GM18526 (cell line): ENCODE results near the gene PPP2R2B.

Experiments used
- POLR2A ChIP-seq: IDR thresholded peaks from 3 replicates; pipeline ENCODE4 v1.6.1; 2011; ENCODE audit not compliant: insufficient read length; ENCODE audit errors: extremely low read depth

PPP2R2B gene

DNA sequence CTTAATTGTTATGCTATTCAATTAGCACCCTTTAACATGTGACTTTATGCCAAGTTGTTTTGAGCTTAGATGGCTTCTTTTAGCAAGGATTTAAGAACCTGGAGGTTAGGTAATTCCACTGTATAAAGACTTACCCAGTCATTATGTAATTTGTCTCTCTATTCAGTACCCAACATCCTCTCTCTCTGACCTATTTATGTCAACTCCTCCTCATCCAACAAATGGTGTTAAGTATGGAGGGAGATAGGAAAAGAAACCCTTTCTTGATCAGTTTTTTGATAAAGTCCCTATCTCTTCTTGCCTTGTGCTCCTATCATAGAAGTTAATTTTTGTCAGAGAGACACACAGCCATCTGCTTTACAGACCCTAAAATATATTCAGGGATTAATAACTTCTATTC lies 181.3 kb downstream of the PPP2R2B start:
- TF ChIP-seq POLR2A: no peak

DNA sequence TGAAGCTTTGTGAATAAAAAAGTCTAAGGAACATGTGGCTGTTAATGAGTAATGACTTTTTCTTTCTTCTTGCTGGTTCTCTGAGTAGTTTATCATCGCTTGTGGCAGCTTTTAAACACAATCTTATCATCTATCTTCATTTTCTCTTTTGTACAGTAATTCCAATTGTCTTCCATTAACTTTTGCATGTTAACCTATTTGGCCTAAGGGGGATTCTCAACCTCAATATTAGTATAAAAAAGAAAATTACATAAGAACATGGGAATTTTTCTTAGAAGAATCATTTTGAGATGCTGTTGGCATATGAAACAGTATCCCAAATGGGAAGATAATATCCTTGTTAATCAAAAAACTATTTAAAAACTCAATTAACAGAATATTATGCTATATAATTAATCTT lies 182.9 kb downstream of the PPP2R2B start:
- TF ChIP-seq POLR2A: no peak

DNA sequence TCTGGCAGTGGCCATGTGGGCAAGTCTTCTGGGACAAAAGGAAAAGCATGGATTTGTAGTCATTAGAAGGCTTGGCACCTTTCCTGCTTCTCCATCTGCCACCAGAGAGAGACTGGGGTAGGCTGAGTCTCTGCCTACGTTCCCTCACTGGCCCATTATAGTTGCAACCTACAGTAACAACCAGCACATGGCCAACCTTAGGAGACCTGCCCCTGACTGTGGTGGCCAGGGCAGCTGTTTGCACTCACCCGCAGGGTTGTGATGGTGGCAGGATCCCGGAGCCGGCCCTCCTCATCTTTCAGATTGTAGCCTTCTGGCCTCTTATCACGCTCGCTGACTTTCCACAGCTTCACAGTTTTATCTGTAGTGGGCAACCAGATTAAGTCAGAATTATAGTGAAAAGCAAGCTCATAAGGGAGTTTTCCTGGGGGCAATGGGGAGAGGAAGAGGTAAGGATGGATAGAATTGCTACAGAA lies 187.6 kb downstream of the PPP2R2B start:
- TF ChIP-seq POLR2A: no peak

DNA sequence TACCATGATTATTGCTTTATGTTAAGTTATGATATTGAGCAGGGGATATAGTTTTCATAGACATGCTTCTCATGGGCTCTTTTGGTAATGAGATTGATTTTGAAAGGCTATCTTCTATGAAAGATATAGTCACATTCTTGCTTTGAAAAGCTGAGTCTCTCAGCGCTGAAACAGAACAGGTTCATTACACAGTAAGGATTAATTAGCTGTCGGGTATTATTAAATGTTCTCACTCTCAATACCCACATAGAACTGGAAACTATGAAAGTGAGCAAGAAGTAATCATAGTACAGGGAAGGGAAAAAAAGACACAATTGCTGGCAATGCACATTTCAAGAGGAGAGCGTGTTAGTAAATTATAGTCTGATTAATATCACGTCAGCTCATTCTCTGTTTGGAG lies 190.9 kb downstream of the PPP2R2B start:
- no peak for TF ChIP-seq POLR2A

DNA sequence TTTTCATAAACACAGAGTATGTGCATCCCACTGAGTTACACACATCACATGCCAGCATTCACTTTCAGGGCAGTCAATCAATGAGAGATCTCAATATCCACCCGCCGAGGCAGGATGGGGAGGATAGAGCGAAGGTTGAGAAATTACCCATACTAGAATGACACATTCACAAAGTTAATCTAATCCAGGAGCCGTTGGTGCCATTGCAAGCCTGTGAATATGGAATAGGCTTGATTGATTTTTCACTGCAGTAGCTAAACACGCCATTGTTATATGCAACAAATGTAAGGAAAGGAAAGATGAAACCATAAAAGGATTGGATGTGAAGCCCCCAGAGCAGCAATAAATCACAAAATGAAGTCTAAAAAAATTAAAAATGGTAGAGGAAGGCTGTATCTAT lies 194.7 kb downstream of the PPP2R2B start:
- TF ChIP-seq POLR2A: no peak

DNA sequence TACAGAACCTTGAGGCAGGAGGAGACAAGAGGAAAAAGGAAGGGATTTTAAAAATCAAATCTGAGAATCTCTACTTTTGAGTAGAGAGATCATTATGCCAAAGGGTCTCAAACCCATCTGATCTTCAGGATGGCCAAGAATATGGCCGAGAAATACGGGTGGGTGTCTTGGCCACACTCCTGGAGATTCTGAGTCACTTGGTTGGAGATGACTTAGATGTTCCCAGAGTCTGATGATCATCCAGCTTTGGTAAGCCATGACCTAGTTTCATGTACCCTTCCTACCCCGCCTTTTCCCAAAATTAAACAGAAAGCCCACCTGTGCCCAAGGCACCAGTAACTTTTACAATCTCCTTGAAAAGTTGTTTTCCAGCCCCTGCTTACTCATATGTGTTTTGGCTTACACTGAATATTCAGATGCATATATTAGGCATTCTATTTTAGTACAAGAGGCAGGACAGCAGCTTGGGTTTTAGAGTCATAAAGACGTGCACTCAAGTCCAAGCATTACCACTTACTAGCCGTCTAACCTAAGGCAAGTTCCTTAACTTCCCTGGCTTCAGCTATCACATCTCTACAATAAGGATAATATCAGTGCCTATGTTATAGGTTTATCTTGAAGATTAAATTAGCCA lies 195.5 kb downstream of the PPP2R2B start:
- no peak for TF ChIP-seq POLR2A

DNA sequence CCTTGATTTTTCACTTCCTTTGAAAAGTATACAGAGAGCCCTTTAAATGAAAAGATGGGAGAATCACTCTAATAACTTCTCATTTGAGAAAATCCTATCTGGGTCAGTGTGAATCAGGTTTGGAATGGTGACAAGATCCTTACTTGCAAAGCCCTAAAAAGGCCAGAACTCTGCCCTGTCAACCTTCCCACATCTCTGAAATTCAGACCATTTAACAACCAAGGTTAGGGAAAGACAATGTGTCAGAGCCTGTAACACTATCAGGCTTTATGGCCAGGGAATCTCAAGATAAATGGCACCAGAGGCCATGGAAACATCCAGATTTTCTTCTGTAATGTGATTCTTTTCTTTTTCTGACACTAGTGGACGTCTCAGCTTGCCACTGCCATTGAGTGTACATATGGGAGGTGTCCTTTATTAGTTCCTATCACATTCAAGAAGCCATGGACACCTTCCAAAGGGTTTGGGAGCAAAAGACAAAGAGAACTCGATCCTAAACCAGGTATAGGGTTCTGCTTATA lies 196.9 kb downstream of the PPP2R2B start:
- TF ChIP-seq POLR2A: no peak

DNA sequence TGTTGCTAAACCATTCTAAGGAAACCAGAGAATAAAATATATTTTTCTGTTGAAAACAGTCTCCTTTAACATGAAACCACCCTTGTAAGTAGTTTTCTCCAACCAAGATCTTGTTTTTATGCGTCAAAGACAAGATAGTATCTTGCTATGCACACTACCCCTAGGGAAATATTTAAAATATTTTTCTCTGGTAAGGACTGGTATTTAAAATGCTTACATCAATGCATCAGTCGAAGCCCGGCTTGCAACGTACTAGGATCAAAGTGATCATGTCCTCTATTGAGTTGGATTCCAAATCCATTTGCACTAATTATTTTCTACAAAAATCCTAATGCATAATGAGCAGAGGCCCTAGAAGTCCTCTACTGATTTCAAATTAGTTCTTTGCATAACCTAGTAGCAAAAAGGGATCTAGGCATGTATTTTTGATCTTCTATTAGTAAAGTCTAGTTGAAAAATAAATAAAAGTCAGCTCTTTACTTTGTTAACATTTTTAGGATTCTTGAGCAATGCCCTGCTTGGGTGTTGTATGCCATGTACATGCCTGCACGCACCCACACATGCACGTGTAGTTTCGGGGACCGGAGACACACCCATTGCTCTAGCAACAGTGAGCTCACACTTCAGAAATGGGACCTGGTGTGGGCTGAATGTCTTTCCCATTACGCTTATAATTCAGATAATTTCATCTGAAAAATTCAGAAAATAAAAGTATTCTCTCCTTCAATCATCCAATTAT lies 197.5 kb downstream of the PPP2R2B start:
- no peak for TF ChIP-seq POLR2A

DNA sequence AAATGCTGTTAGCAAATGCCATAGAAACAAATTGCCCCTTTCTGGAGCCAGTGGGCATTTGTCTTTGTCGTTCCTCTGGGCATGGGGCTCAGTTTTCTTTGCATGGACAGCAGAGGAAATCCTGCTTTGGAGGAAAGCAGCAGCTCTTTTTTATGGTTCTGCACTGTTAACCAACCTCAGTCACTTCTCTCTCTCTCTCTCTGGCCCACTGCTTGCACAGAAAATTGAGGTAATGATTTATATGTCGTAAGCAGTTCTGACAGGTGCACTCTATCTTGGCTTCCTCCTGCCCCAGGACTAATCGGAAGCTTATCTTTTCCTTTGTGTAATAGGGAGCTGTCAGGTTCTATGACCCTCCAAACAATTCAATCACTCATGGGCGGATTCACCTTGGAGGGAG lies 202.9 kb downstream of the PPP2R2B start:
- no peak for TF ChIP-seq POLR2A

DNA sequence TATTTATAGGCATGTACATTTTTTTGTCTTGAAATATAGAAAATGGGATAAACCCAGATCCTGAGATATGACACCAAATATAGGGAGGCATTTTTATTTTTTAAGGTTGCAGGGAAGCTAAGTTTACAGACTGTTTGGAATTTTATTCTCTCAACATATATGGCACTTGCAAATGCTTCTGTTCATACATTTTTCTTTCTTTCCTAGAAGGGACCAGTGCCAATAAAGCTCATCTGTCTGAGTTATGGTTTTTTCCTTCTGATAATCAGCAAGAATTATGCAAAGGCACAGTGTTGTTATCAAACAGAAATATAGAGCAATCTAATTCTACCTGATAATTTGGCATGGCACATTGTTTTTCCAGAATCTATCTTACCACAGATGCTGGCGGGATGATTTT lies 205.7 kb downstream of the PPP2R2B start:
- no peak for TF ChIP-seq POLR2A

DNA sequence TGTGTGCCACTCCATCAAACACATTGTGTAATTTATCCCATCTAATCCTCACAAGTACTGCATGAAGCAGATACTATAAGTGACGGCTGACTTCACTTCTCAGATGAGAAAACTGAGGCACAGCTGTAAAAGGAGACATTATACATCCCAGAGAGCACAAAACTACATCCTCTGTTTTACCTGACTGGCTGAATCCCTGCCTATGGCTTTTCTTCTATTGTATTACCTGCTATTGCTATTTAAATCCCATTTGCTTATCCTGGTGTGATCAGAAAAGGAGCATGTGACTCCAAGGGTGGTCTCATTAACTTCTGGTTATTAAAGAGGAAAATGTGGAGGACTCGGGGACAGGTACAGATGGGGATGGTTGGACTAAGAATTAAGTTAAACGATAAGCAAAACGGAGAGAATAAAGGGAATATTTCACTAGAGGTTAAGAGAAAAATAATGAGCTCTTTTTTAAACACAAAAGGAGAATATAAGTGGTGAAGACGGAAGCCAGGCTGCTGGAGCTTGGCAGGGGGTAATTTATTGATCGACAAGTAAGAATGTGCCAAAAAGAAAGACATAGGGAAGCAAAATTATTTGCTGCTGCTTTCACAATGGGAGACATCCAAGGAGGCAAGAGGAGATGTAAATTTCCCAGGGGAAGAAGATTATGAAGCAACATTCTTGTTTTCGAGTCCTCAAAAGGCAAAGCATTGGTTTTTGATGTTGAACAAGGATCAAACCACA lies 206.8 kb downstream of the PPP2R2B start:
- no peak for TF ChIP-seq POLR2A

DNA sequence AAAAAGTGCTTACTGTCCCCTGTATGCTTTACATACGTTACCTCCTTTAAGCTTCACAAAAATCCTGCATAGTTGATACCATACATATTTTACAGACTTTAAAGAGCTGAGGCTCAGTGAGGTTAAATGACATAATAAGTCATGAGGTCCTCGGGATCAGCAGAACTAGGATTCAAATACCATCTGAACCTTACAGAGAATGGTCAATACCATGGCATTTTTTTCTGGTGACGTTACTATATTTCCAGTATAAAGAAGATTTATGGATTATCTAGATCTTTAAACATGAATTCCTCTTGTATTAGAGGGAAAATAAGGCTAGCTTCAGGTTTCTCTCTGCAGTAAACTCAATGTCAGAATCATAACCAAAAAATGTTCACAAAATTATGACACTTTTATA lies 208.9 kb downstream of the PPP2R2B start:
- no peak for TF ChIP-seq POLR2A

DNA sequence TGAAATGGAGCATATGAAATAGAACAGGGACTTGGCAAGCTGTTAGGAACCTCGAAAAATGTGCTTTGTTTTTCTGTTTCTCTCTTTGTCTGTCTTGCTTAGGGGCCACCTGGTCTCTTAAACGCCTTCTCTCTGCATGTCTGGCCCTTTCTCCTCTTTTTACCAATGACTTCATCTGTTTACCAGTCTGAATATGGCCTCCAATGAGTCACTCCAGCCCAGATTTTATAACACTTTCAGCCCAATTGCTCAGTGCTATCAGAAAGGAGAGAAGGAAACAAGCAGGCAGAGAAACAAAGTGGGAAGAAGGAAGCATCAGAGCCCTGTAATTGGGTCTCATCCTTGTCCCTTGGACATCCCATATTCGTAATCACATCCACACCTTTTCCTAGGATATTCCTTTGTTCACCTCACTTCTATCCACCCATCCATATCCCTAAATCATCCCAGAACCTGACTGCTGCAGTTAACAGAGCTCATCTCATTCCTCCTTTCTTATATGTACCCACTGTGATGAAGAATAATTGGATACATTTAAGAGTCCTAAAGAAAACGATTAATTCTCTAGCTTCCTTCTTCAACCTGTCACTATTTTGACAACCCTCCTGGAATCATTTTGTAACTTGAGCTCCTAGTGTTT lies 210.8 kb downstream of the PPP2R2B start:
- no peak for TF ChIP-seq POLR2A

DNA sequence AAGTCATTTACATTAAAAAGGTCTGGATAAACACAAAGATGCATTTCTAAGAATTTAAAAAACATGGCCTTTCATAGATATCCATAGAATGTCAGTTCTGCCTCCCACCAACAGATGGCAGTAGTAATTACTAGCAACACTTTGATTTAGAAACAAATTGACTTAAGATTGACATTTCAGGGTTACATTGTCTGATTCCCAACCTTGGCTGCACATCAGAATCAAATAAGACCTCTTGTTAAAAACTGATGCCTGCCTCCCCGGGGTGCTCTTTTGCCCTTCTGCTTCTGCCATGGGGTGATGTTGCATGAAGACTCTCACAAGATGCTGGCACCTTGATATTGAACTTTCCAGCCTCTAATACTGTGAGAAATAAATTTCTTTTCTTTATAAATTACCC lies 216.3 kb downstream of the PPP2R2B start:
- TF ChIP-seq POLR2A: no peak

DNA sequence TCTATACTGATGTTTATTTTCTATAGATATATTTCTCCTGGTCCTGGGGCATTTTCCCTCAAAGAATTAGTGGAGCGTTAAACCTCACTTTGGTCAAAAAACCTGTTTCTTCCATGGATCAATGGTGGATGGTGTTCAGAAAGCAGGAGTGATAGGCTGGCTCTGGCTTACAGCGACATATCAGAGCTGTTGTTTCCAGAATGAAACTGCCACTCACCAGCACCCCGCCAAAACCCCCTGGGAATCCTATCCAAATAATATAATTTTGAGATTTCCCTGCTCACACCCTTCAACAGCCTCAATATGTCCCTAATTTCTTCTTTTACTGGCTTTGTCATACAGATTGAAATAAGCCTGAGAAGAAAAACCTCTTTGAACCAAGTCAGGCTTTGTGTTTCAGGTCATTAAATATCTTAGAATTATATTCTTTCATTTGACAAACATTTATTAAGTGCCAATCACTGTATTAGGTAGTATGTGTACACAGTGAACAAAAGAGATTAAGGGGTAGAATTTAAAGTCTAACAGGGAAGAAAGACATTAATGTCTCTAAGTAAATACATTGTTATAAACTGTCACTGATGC lies 218.1 kb downstream of the PPP2R2B start:
- TF ChIP-seq POLR2A: no peak
